Colonic mucosa (tissue), 4 donors: ENCODE data around the gene ATP8B4. TPM values are rescaled to one million over a fixed set of nuclear protein-coding genes. Genes with fewer than 3 reads are reported as not detected.

Experiments
- DNase-seq: peaks from one replicate; pipeline ENCODE4 v3.0.0-alpha.2; 2020
- H3K27ac ChIP-seq: fragments of 200-600 bp; one replicate; pipeline ENCODE4 v1.8.0; 2021
- H3K27me3 ChIP-seq: fragments of 200-600 bp; one replicate; pipeline ENCODE4 v1.8.0; 2021
- H3K36me3 ChIP-seq: fragments of 200-600 bp; one replicate; pipeline ENCODE4 v1.8.0; 2021
- H3K4me1 ChIP-seq: fragments of 200-600 bp; one replicate; pipeline ENCODE4 v1.8.0; 2021; ENCODE audit warnings: mild to moderate bottlenecking
- H3K4me3 ChIP-seq: fragments of 200-600 bp; one replicate; pipeline ENCODE4 v1.8.0; 2021
- H3K9ac ChIP-seq, 2 donors: one replicate each; pipeline ENCODE4 v1.7.0; 2013; ENCODE audit warnings: control low read depth in 2 of 2, low read depth in 2 of 2, low read length in 2 of 2
- H3K9me3 ChIP-seq: fragments of 200-600 bp; one replicate; pipeline ENCODE4 v1.8.0; 2021
- intact Hi-C: fragments of 100-400 bp; cut with DNase I; formaldehyde crosslinking; loops from one replicate; pipeline ENCODE4 v1.14.1; 2022
- total RNA-seq, 2 donors: library from RNA; stranded (reverse); fragmentation: NEBNext Ultra II Directional in 1 of 2; extraction: Animal tissue kit (Norgen Biotek cat#: 25700) in 1 of 2; gene quantifications; one replicate each; pipeline ENCODE4 v1.2.1, GENCODE V29; 2021
- TF ChIP-seq, protein P1 (sequence below): fragments of 200-600 bp; IDR thresholded peaks from one replicate; pipeline ENCODE4 v1.8.0; 2022; ENCODE audit warnings: antibody characterized with exemption, mild to moderate bottlenecking
- donor health status: healthy.
- donor health status: DM: no; HTN: no; CAD: no.
- donor health status: DM: no; HTN: no; CAD: no.

Gene ATP8B4
- total RNA-seq, 2 donors from 2014 or later, result 2.7 to 3.0 TPM

DNA sequence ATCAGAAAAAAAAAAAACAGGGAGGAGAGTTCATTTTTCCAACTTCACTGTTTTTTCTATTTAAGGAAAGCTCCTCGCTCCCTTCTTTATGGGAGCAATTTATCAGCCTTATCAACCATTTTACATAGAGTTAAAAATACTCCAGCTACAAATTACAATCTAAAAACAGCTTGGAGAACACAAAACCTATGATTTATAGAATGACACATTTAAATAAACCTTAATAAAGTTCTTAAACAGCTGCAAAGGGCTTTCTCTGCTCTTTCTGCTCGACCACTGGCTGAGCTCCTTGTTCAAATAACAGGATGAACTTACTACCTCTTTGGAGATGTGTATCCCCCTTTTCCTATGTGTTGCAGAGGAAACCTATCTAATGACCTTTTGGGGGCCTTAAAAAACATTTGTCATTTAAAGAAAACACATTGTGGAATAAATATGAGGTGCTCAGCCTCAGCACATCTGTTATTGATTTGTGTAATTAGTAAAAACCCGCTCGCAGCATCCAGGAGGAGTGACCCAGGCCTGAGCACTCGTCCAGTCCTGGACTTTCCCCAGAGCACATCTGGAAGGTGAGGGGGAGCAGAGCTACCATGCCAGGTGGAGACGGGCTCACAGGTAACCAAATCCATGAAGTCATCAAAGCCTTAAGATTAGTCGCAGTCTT lies 231.2 kb downstream of the ATP8B4 start:
- TF ChIP-seq, protein P1, sequence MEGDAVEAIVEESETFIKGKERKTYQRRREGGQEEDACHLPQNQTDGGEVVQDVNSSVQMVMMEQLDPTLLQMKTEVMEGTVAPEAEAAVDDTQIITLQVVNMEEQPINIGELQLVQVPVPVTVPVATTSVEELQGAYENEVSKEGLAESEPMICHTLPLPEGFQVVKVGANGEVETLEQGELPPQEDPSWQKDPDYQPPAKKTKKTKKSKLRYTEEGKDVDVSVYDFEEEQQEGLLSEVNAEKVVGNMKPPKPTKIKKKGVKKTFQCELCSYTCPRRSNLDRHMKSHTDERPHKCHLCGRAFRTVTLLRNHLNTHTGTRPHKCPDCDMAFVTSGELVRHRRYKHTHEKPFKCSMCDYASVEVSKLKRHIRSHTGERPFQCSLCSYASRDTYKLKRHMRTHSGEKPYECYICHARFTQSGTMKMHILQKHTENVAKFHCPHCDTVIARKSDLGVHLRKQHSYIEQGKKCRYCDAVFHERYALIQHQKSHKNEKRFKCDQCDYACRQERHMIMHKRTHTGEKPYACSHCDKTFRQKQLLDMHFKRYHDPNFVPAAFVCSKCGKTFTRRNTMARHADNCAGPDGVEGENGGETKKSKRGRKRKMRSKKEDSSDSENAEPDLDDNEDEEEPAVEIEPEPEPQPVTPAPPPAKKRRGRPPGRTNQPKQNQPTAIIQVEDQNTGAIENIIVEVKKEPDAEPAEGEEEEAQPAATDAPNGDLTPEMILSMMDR, result no peak
- intact Hi-C loops, result no loop called here
- no peak overlapping the region for H3K27ac ChIP-seq
- DNase-seq, result no peak
- H3K9ac ChIP-seq, result no peak overlapping the region
- no peaks in the 10 kb centered on the region for H3K27me3 ChIP-seq
- no peaks in the 10 kb centered on the region for H3K4me1 ChIP-seq
- H3K9me3 ChIP-seq, result no peaks in the 10 kb centered on the region
- H3K4me3 ChIP-seq, result no peak overlapping the region
- no peaks in the 10 kb centered on the region for H3K36me3 ChIP-seq

DNA sequence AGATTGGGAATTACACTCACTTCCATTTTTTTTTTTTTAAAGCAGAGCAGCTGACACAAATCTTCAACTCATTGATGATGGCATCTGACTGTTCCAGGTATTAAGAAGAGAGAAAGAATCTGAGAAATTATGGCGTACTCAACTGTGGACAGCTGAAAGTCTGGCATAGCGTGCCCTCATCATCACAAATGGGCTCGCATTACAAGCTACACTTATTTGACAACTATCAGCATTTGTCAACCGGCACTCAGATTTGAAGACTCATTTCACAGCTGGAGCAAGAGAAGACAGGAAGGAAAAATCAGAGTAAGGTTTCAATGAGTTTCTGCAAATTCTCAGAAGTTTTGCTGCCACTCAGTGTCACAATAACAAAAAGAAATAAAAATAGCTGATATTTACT lies 235.9 kb downstream of the ATP8B4 start:
- H3K4me3 ChIP-seq, result no peak overlapping the region
- intact Hi-C loops, result no loop called here

DNA sequence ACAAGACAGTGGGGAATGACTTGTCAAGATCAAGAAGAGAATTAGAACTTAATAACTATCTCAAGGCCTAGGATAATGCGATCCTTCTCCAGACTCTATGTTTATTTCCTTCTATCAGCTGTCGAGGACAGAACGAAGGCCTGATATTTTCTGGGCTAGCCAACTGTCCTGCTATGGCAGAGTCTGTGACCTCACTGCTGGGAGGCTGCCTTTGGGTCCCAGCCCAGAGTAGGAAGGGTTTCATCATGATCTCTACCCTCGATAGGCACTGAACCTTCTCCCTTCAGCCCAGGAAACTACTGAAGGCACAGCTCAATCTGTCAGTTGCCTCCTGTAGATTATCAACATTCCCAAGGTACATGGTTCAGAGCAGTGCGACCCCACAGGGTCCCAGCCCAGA lies 237.2 kb downstream of the ATP8B4 start:
- intact Hi-C loops, result no loop called here
- no peak overlapping the region for H3K27ac ChIP-seq
- H3K9ac ChIP-seq, result no peak overlapping the region
- no peak overlapping the region for H3K4me3 ChIP-seq
- H3K27me3 ChIP-seq, result no peaks in the 10 kb centered on the region
- H3K9me3 ChIP-seq, result no peaks in the 10 kb centered on the region
- peaks cover under 1% of the 10 kb centered on the region for H3K4me1 ChIP-seq
- TF ChIP-seq, protein P1, result no peak
- no peak for DNase-seq
- H3K36me3 ChIP-seq, result no peaks in the 10 kb centered on the region

More for the DNA sequence above, 235.9 kb downstream of the ATP8B4 start:
- no peak overlapping the region for H3K27ac ChIP-seq
- no peak overlapping the region for H3K9ac ChIP-seq
- TF ChIP-seq, protein P1, result no peak
- no peaks in the 10 kb centered on the region for H3K9me3 ChIP-seq
- no peaks in the 10 kb centered on the region for H3K4me1 ChIP-seq
- H3K27me3 ChIP-seq, result no peaks in the 10 kb centered on the region
- DNase-seq, result no peak
- no peaks in the 10 kb centered on the region for H3K36me3 ChIP-seq

DNA sequence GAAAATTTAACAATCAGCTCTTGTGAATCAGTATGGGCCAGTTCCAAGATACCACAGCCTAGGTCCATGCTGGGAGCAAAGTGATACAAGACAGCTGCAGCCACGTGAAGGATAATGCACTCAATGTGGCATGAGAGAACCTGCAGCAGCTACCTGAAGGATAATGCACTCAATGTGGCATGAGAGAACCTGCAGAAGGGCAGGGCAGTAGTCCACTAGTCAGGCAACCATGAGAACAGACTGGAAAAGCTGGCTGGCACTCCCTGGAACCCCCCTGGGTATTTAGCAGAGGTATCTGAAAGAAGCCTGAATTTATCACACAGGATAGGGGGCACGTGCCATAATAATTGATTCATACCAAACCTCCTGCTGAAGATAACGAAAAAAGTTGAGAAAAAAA lies 237.6 kb downstream of the ATP8B4 start:
- TF ChIP-seq, protein P1, result no peak
- H3K9me3 ChIP-seq, result no peaks in the 10 kb centered on the region
- H3K4me3 ChIP-seq, result no peak overlapping the region
- no peak overlapping the region for H3K9ac ChIP-seq
- no peak for DNase-seq
- no peaks in the 10 kb centered on the region for H3K27me3 ChIP-seq
- no peaks in the 10 kb centered on the region for H3K36me3 ChIP-seq
- intact Hi-C loops, result no loop called here
- peaks cover 4% of the 10 kb centered on the region for H3K4me1 ChIP-seq
- H3K27ac ChIP-seq, result no peak overlapping the region

DNA sequence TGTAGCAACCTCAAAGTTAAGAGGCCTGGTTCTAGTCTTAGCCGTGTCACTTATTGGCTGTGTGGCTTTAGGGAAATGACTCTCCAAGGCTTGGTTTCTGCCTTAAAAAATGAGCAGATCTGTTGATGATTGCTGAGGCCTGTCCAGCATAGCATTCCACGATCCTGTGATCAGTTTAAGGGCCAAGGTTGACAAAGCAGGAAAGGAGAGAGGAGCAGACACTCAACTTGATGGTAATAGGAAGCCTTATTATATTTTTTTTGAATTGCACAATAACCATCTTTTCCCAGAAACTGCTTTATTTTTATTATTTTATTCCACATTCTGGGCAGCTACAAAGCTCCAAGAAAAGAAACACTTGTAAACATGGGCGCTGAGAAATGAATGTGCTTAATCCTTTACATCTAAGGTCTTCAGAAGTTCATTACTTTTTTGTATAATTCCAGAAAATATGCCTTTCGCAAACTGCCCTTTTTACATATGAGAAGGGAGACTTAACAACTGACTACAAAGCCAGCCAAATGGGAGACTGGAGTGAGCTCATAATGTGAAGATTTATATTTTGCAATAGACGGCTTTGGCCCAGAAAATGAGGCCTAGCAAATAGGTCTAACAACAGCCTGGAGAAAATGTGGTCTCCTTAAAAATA lies 241.0 kb downstream of the ATP8B4 start:
- peak overlapping the region; percentile 58 for H3K27ac ChIP-seq
- no peaks in the 10 kb centered on the region for H3K36me3 ChIP-seq
- TF ChIP-seq, protein P1, result no peak
- intact Hi-C loops, result loop anchor here (5.0 kb wide), 1 partner anchor 124 kb away; no protein-coding TSS in a partner anchor
- H3K9ac ChIP-seq, result no peak overlapping the region
- H3K4me1 ChIP-seq, result peaks cover 6% of the 10 kb centered on the region
- no peaks in the 10 kb centered on the region for H3K27me3 ChIP-seq
- DNase-seq, result no peak
- H3K9me3 ChIP-seq, result no peaks in the 10 kb centered on the region
- H3K4me3 ChIP-seq, result no peak overlapping the region
